Tibial nerve (tissue), 4 donors: Measurements from ENCODE around the gene ANKRD34B.

Experiments
- EP300 ChIP-seq, 2 donors: sonication (generic); formaldehyde crosslinking; IDR thresholded peaks; one replicate each; pipeline ENCODE4 v1.6.1; 2017; ENCODE audit warnings: antibody characterized with exemption in 2 of 2, mild to moderate bottlenecking in 1 of 2
- TF ChIP-seq, protein P1 (sequence below), 5 experiments: fragments of 200-600 bp in 3 of 5; fragments of 450-650 bp in 2 of 5; sonication (generic) in 3 of 5; IDR thresholded peaks; one replicate each; pipeline ENCODE4 v1.5.1; 2016 to 2019; ENCODE audit warnings: antibody characterized with exemption in 5 of 5, mild to moderate bottlenecking in 3 of 5, moderate library complexity in 2 of 5

DNA sequence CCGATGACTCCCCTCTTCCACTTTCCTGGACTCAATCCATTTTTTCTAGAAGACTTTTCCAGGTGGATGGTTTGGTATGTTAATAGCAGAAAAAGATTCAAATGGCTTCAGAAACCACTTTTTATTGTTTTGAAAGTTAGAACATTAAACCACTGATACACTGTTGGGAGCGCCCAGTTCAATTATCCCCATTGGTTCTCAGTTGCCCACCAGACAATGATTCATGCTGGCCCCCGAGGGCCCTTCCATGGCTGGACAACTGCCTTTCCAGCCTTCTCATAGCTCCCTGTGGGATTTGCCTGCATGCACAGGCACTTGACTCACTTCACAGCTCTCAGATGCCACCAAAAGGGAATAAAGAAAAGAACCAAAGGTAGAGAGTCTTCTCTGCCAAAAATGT is 21.3 kb upstream of the ANKRD34B start:
- TF ChIP-seq EP300 (IDR thresholded peaks at IDR 0.05), result no peak
- TF ChIP-seq, protein P1, sequence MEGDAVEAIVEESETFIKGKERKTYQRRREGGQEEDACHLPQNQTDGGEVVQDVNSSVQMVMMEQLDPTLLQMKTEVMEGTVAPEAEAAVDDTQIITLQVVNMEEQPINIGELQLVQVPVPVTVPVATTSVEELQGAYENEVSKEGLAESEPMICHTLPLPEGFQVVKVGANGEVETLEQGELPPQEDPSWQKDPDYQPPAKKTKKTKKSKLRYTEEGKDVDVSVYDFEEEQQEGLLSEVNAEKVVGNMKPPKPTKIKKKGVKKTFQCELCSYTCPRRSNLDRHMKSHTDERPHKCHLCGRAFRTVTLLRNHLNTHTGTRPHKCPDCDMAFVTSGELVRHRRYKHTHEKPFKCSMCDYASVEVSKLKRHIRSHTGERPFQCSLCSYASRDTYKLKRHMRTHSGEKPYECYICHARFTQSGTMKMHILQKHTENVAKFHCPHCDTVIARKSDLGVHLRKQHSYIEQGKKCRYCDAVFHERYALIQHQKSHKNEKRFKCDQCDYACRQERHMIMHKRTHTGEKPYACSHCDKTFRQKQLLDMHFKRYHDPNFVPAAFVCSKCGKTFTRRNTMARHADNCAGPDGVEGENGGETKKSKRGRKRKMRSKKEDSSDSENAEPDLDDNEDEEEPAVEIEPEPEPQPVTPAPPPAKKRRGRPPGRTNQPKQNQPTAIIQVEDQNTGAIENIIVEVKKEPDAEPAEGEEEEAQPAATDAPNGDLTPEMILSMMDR (IDR thresholded peaks at IDR 0.05), result no peak
